Stimulated activated CD8-positive, alpha-beta memory T cell treated with anti-CD3 and anti-CD28 coated beads, Interleukin-7, amount 100 ng/mL, for 4 hours (primary cell): Measurements from ENCODE around the gene ZNF285.
"Not testable (repeated sequence)": the region's sequence is repeated elsewhere in the genome, so short reads cannot be mapped to it uniquely, and the experiment has no call there.

Experiments
- DNase-seq, 2 donors: peaks; one replicate each; pipeline ENCODE4 v3.0.0-alpha.2; 2020; ENCODE audit warnings: low read depth in 2 of 2

The ZNF285 gene

GRCh38 chr19:44401139-44402115, at the start of gene ZNF285:
Gene ZNF285, minus strand, starts transcription at chr19:44401608. Its CDS starts 4,395 bp downstream, at chr19:44397213.
- peak; percentile 65 to 68 for DNase-seq

DNA sequence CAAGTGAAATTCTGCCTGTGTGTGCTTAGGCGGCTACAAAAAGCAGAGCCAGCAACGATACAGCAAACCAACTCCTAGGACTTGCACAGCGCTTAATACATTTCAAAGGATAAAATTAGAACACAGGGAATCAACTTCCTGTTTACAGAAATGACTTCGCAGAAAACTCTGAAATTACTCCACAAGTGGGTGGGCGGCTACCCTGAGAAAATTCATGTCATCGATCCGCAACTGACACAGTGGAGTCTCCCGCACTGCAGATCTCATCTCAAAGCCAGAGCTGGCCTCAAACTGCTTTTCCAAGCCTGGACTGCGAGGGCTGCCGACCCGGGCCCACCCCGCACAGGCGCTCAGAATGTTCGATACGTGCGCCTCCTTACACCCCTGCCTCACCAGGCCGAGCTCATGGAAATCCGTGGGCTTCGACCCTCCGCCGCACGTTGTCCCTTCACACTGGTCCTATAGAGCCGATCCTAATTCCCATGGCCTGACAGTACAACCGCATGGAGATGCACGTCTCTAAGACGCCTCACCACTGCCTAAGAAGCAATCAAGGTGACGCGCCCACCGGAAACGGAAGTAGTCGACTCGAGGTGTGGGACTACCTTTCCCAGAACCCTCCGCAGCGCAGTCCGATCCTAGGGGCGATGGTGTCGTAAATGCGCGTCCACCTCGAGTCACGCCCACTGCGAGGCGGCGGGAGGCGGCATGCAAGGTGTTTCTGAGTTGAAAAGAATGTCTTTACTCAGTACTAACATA, 46.7 kb upstream of the ZNF285 start, which contains the start of gene ZNF229:
TSS of gene ZNF229 (minus strand) at position 557 of the 759 bp plus-strand sequence. CDS start 5,625 bp downstream, outside the sequence.
- peak; percentile 53 to 57 for DNase-seq

- no peak for DNase-seq
Observed at GRCh38 chr19:44438441-44438840, 37.0 kb upstream of the ZNF285 start.

DNA sequence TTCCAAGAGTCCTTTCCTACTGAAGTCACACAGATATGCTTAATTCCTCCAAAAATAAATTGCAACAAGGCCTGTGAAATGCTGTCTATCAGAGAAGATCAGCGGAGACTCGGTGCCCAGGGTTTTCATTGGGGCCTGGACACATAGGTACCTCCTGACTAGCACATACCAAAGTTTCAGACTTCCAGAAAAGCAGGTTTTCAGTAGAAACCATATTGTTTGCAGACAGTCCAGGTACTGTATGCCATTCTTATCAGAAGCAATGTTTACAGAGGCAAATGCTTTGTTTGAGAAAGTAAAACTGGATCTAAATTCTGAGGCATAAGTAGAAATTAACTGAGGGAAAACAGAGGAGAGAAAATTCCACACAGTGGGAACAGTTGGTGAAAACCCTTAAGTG, 34.0 kb upstream of the ZNF285 start:
- DNase-seq = no peak

- no peak for DNase-seq
Observed at GRCh38 chr19:44430956-44431355, 29.5 kb upstream of the ZNF285 start.

DNA sequence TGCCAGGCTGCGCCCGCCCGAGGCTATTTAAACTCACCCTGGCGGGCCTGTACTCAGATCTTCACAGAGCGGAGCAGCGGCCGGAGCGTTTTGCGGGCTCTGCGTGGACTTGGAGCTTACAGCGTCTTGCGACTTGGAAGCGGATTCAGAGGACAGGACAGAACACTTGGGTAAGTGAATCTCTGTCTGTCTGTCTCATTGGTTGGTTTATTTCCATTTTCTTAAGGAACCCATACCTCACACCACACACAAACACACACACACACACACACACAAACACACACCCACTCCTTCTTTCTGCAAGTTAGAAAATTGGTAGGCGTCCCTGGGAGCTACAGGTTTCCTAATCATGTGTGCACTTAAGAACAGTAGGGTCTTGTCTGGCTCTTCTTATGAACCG, 14.1 kb upstream of the ZNF285 start:
- DNase-seq = not testable (repeated sequence)

- not testable (repeated sequence) for DNase-seq
Observed at GRCh38 chr19:44389268-44389667, 12.1 kb downstream of the ZNF285 start.

GRCh38 chr19:44374789-44375188, 26.6 kb downstream of the ZNF285 start:
- DNase-seq = no peak

DNA sequence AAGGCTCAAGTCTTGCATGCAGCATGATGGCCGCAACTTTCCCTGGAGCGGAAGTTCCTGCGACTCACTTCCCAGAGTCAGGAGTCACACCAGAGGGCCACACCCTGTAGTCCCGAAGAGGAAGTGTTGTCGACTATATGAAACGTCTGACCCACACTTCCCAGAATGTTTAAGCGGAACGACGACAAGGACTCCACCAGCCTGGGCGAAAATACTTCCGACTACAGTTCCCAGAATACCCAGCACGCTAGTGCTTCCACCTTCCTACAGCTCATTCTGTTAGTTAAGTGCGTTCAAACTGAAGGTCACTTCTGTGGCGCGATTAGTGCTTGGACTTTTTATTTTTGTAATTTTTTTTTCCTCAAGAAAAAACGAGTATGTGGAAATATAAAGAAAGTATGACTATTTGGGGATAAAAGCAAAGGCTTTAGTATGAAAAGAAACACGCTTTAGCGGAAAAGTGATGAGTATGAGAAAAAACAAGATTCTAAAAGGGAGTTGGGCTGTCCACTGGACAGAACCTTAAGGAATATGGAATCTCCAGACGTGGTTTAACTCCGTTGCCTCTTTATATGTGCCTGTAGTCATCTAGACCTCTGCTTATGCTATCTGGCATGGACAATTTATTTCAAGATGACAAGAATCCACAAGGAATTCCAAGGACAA, 29.5 kb downstream of the ZNF285 start:
- no peak for DNase-seq

DNA sequence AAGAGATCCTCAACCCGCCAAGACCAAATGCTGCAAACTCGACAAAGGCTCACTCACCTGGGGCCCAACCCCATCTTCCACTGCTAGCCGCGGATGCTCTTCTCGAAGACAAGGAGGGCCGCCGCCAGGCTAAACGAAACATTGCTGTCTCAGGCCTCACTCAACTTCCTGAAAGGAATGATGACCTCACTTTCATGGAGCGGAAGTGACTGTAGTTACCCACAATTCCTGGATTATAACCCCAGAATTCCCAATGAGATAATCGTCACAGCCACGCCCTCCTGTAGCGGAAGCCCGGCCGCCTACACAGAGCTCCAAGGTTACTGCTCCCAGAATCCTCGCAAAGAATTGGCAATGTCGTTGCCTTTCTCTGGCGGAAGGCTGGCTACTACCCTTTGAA, 34.4 kb downstream of the ZNF285 start:
- no peak for DNase-seq

DNA sequence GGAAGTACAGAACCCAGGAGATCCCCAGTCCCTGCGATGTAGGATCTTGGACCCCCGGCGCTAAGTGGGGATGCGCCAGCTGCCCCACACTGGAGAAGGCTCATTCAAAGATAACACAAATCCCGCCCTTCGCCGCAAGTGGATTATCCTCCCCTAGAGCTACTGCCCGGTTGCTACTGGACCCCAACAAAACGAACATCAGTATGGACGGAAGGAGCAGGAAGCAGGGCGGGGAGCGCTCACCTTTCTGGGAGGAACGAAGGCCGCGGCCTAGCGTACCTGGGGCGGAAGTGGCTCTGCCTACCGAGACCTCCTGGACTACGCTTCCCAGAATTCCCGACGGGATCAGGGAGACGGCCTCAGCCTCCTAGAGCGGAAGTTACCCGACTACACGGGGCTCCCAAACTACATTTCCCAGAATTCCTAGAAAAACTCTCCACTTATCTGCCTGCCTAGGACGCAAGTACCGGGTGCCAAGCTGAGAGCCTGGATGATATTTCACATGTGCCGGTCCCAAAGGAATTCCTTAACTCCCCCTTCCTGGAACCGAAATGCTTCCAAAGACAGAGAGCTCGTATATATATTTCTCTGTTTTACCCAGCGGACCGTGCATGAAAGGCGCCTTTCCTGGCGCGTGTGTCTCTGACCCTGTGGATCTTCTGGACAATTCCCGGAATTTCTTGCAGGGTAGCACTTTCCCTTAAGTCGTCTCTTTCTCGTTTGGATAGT, 44.9 kb downstream of the ZNF285 start, which contains the start of gene ZNF112:
TSS of gene ZNF112 (minus strand) at position 298 of the 729 bp plus-strand sequence. CDS start 16,141 bp downstream, outside the sequence.
- DNase-seq = no peak

GRCh38 chr19:44346556-44346955, 54.9 kb downstream of the ZNF285 start:
- no peak for DNase-seq

DNA sequence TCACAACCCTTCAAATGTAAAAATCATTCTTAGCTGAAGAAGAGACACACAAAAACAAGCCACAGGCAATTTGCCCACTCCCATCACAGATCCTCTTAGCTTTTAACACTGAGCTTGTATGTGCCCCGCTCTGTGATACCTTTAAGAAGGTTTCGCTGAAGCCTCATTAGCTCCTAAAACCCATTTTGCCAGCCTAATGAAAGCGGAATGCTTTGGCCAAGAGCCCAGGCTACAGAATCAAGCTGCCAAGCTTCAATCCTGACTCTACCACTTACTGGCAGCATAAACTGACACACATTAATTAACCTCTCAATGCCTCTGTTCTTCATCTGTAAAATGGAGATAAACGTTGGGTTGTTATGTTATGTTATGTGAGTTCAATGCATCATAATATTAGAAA, 55.4 kb downstream of the ZNF285 start:
- DNase-seq = no peak

DNA sequence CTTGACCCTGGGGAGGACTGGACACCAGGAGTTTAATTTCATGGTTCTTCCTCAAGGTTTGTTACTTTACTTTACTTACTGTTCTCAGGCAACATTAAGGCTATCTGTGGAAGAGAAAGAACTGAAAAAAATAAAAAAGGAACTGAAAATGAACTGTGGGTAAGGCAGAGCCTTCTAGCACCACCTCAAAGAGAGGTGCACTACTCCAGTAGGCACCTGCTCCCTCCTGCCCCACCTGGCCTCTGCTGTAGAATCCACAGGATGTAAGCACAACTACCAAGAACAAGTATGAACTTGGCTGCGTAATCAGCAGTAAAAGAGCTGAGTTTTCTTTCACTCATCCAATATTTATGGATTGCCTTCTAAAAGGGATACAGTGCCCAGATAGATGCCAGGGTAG, 57.2 kb downstream of the ZNF285 start:
- no peak for DNase-seq

DNA sequence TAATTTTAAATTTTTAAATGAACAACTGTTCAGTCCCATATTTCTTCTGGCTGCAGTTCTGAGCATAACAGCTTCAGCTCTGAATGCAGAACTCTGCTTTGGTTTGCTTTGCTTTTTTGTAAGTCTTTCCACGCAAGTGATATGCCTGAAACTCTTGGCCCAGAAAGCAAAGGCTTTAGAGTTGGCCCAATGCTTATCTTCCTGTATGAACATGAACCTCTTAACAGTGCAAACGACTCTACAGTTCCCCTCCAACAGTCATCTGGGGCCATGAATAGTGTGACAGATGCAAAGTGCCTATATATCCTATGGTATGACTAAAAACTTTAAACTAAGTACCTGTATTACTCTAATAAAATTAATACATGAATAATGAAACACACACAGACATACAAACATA, 59.6 kb downstream of the ZNF285 start:
- DNase-seq = no peak

GRCh38 chr19:44334639-44335038, 66.8 kb downstream of the ZNF285 start:
- not testable (repeated sequence) for DNase-seq
